HEK293 (cell line): Measurements from ENCODE around the gene HES2.
A peak's percentile ranks its signal among the peaks of the same experiment; 100 is the strongest.

Experiments used
- CTCF ChIA-PET: fragments of 350-600 bp; formaldehyde crosslinking; extraction: SDS; loops from one replicate; lab custom pipeline; 2021; ENCODE audit warnings: antibody characterized with exemption; lab: Yijun Ruan, JAX
- POLR2A ChIA-PET: fragments of 300-600 bp; formaldehyde crosslinking; extraction: SDS; loops from one replicate; lab custom pipeline; 2020; ENCODE audit warnings: antibody characterized with exemption, inconsistent platforms; lab: Yijun Ruan, JAX
- H3K27ac ChIP-seq: fragments of 200-500 bp; sonication (Bioruptor generic); 2 replicates; pipeline ENCODE4 v1.5.1; 2014; ENCODE audit warnings: low read depth, low read length, control low read depth, inconsistent platforms; ENCODE audit errors: extremely low read depth
- H3K36me3 ChIP-seq, 2 experiments: fragments of 200-500 bp in 1 of 2; sonication (Bioruptor generic) in 1 of 2; 1 replicate in 1 of 2; 2 replicates in 1 of 2; pipeline ENCODE4 v1.5.1; 2014 to 2017; ENCODE audit warnings: inconsistent platforms in 2 of 2, low read length in 2 of 2; ENCODE audit not compliant: control insufficient read depth in 2 of 2, insufficient read depth in 1 of 2
- H3K4me1 ChIP-seq: fragments of 200-500 bp; sonication (Bioruptor generic); 2 replicates; pipeline ENCODE4 v1.5.1; 2014; ENCODE audit warnings: mild to moderate bottlenecking, low read length, inconsistent platforms; ENCODE audit not compliant: control insufficient read depth, insufficient read depth
- H3K4me3 ChIP-seq: 2 replicates; pipeline ENCODE4 v1.5.1; 2011; ENCODE audit warnings: low read depth, mild to moderate bottlenecking, control low read depth, low read length, moderate library complexity
- H3K9me3 ChIP-seq: fragments of 200-500 bp; sonication (Bioruptor generic); 2 replicates; pipeline ENCODE4 v1.5.1; 2014; ENCODE audit warnings: low read depth, low read length, inconsistent platforms; ENCODE audit not compliant: control insufficient read depth, insufficient read depth
- GLIS1 ChIP-seq: fragments of 450-650 bp; formaldehyde crosslinking; IDR thresholded peaks from 2 replicates; pipeline ENCODE4 v1.5.1; 2016; ENCODE audit warnings: missing biosample characterization, missing genetic modification characterization
- IKZF3 ChIP-seq: fragments of 450-650 bp; IDR thresholded peaks from 2 replicates; pipeline ENCODE4 v1.5.0; 2018; ENCODE audit warnings: missing biosample characterization, mild to moderate bottlenecking, missing genetic modification characterization, moderate library complexity
- INSM2 ChIP-seq: fragments of 450-650 bp; formaldehyde crosslinking; IDR thresholded peaks from 2 replicates; pipeline ENCODE4 v1.5.1; 2016; ENCODE audit warnings: missing biosample characterization, missing genetic modification characterization
- KLF7 ChIP-seq: fragments of 450-650 bp; formaldehyde crosslinking; IDR thresholded peaks from 2 replicates; pipeline ENCODE4 v1.5.1; 2016; ENCODE audit warnings: missing biosample characterization, missing genetic modification characterization, borderline replicate concordance
- KLF9 ChIP-seq: fragments of 450-650 bp; formaldehyde crosslinking; IDR thresholded peaks from 2 replicates; pipeline ENCODE4 v1.5.1; 2016; ENCODE audit warnings: missing biosample characterization, missing genetic modification characterization, low read depth
- MEIS1 ChIP-seq: sonication (generic); formaldehyde crosslinking; IDR thresholded peaks from 2 replicates; pipeline ENCODE4 v1.8.1; 2022; ENCODE audit warnings: missing genetic modification reagents, mild to moderate bottlenecking, borderline replicate concordance
- SCRT2 ChIP-seq: fragments of 450-650 bp; formaldehyde crosslinking; IDR thresholded peaks from 2 replicates; pipeline ENCODE4 v1.5.1; 2016; ENCODE audit warnings: missing biosample characterization, missing genetic modification characterization
- SP3 ChIP-seq: fragments of 450-650 bp; formaldehyde crosslinking; IDR thresholded peaks from 2 replicates; pipeline ENCODE4 v1.5.1; 2016; ENCODE audit warnings: missing biosample characterization, missing genetic modification characterization
- WT1 ChIP-seq: fragments of 450-650 bp; formaldehyde crosslinking; IDR thresholded peaks from 2 replicates; pipeline ENCODE4 v1.5.1; 2016; ENCODE audit warnings: missing biosample characterization, missing genetic modification characterization
- ZBTB10 ChIP-seq: fragments of 450-650 bp; formaldehyde crosslinking; IDR thresholded peaks from 2 replicates; pipeline ENCODE4 v1.5.1; 2016; ENCODE audit warnings: missing biosample characterization, missing genetic modification characterization
- ZBTB20 ChIP-seq: fragments of 450-650 bp; formaldehyde crosslinking; IDR thresholded peaks from 2 replicates; pipeline ENCODE4 v1.5.1; 2016; ENCODE audit warnings: missing biosample characterization, missing genetic modification characterization
- ZBTB48 ChIP-seq: fragments of 450-650 bp; formaldehyde crosslinking; IDR thresholded peaks from 2 replicates; pipeline ENCODE4 v1.5.1; 2016; ENCODE audit warnings: missing biosample characterization, missing genetic modification characterization
- ZFHX2 ChIP-seq: fragments of 450-650 bp; formaldehyde crosslinking; conservative IDR thresholded peaks from 2 replicates; pipeline ENCODE4 v1.5.1; 2016; ENCODE audit warnings: missing biosample characterization, missing genetic modification characterization
- ZFP69B ChIP-seq: fragments of 450-650 bp; formaldehyde crosslinking; IDR thresholded peaks from 2 replicates; pipeline ENCODE4 v1.5.1; 2016; ENCODE audit warnings: missing biosample characterization, missing genetic modification characterization
- ZIC2 ChIP-seq: fragments of 450-650 bp; formaldehyde crosslinking; IDR thresholded peaks from 2 replicates; pipeline ENCODE4 v1.5.1; 2016; ENCODE audit warnings: missing biosample characterization, missing genetic modification characterization
- ZNF121 ChIP-seq: fragments of 450-650 bp; formaldehyde crosslinking; IDR thresholded peaks from 2 replicates; pipeline ENCODE4 v1.5.1; 2016; ENCODE audit warnings: missing biosample characterization, missing genetic modification characterization
- ZNF174 ChIP-seq: fragments of 450-650 bp; formaldehyde crosslinking; IDR thresholded peaks from 2 replicates; pipeline ENCODE4 v1.5.0; 2017; ENCODE audit warnings: missing biosample characterization, mild to moderate bottlenecking, missing genetic modification characterization
- ZNF223 ChIP-seq: fragments of 450-650 bp; formaldehyde crosslinking; IDR thresholded peaks from 2 replicates; pipeline ENCODE4 v1.5.1; 2016; ENCODE audit warnings: missing biosample characterization, missing genetic modification characterization
- ZNF292 ChIP-seq: fragments of 450-650 bp; formaldehyde crosslinking; IDR thresholded peaks from 2 replicates; pipeline ENCODE4 v1.5.1; 2016; ENCODE audit warnings: low read depth, missing biosample characterization, missing genetic modification characterization, borderline replicate concordance
- ZNF354C ChIP-seq: fragments of 450-650 bp; formaldehyde crosslinking; IDR thresholded peaks from 2 replicates; pipeline ENCODE4 v1.5.1; 2016; ENCODE audit warnings: missing biosample characterization, missing genetic modification characterization, low read depth, borderline replicate concordance
- ZNF530 ChIP-seq: fragments of 450-650 bp; formaldehyde crosslinking; IDR thresholded peaks from 2 replicates; pipeline ENCODE4 v1.5.1; 2016; ENCODE audit warnings: low read depth, missing biosample characterization, missing genetic modification characterization
- ZNF555 ChIP-seq: fragments of 450-650 bp; formaldehyde crosslinking; conservative IDR thresholded peaks from 2 replicates; pipeline ENCODE4 v1.5.1; 2017; ENCODE audit warnings: missing biosample characterization, mild to moderate bottlenecking, missing genetic modification characterization, inconsistent platforms
- ZNF664 ChIP-seq: fragments of 450-650 bp; formaldehyde crosslinking; IDR thresholded peaks from 2 replicates; pipeline ENCODE4 v1.5.1; 2016; ENCODE audit warnings: missing biosample characterization, missing genetic modification characterization
- ZNF670 ChIP-seq: fragments of 450-650 bp; formaldehyde crosslinking; IDR thresholded peaks from 2 replicates; pipeline ENCODE4 v1.5.1; 2016; ENCODE audit warnings: missing biosample characterization, missing genetic modification characterization, low read depth
- ZNF777 ChIP-seq: fragments of 450-650 bp; formaldehyde crosslinking; IDR thresholded peaks from 2 replicates; pipeline ENCODE4 v1.5.1; 2017; ENCODE audit warnings: missing biosample characterization, missing genetic modification characterization, borderline replicate concordance
- ZNF792 ChIP-seq: fragments of 450-650 bp; formaldehyde crosslinking; IDR thresholded peaks from 2 replicates; pipeline ENCODE4 v1.5.1; 2016; ENCODE audit warnings: missing biosample characterization, missing genetic modification characterization
- TF ChIP-seq, protein P1 (sequence below): fragments of 450-650 bp; formaldehyde crosslinking; IDR thresholded peaks from 2 replicates; pipeline ENCODE4 v1.5.1; 2016; ENCODE audit warnings: missing biosample characterization, missing genetic modification characterization
- TF ChIP-seq, protein P2 (sequence below): fragments of 450-650 bp; IDR thresholded peaks from 2 replicates; pipeline ENCODE4 v1.5.1; 2018; ENCODE audit warnings: missing biosample characterization, mild to moderate bottlenecking, missing genetic modification characterization

Gene HES2

GRCh38 chr1:6393400-6394187 lies 26.1 kb downstream of the HES2 start, which contains the start of gene ACOT7 (continued):
- TF ChIP-seq ZBTB48 (tag by site-specific recombination) (0 out of 2 replicates have a peak, but pooled peaks have one; percentile 33), SCRT2 (tag by site-specific recombination) (peak; percentile 79), ZIC2 (tag by site-specific recombination) (0 out of 2 replicates have a peak, but pooled peaks have one; percentile 14), ZNF223 (tag by site-specific recombination) (peak; percentile 92; the same call in 1 of the 2 replicates), KLF9 (tag by site-specific recombination) (peak; percentile 65), WT1 (tag by site-specific recombination) (0 out of 2 replicates have a peak, but pooled peaks have one; percentile 13), ZFHX2 (peak; percentile 82)
- TF ChIP-seq, all 188 proteins: peak for 44

DNA sequence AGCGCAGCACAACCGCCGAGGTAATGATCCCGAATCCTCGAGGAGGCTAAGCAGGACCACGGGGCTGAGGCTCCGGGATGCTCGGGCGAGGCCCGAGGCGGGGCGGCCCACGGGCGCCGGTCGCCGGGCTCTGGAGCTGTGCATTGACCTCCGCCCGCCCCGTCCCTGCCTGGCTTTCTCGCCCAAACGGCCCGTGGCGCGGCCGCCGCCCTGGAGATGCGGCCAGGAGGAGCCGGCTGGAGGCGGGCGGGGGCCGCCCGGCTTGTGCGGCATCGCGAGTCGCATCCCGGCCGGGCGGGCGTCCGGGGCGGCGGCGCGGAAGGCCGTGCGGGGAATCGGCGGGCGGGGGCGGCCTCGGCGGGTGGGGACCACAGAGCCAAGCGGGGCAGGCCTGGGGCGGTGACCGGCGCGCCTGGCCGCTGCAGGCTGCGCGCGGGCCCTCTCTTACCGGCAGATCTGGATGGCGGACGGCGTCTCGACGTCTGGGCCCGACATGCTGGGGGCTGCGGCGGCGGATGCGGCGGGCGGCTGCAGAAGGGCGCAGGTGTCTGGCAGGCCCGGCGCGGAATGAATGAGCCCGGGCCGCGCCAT lies 26.8 kb downstream of the HES2 start:
- H3K9me3 ChIP-seq, result no peaks in the 10 kb centered on the region
- H3K36me3 ChIP-seq, result peaks cover 0 to 9% of the 10 kb centered on the region in 2 experiments; a peak in 2 of 3 replicates
- H3K4me3 ChIP-seq, result peak overlapping the region; percentile 75
- peak overlapping the region; percentile 57; the same call in 1 of the 2 replicates for H3K27ac ChIP-seq
- peaks cover 8% of the 10 kb centered on the region; the same call in 1 of the 2 replicates for H3K4me1 ChIP-seq
- POLR2A ChIA-PET, result interaction anchor here (1.0 to 2.0 kb wide), 10 partner anchors 8 to 187 kb away, joined by 3 to 11 read pairs (median 3); partner anchors contain the start of gene RNF207
- CTCF ChIA-PET, result interaction anchor here (1.0 to 3.1 kb wide), 4 partner anchors 42 to 147 kb away, joined by 4 to 10 read pairs (median 7); no protein-coding TSS in a partner anchor
- TF ChIP-seq INSM2 (no peak), ZNF792 (tag by site-specific recombination) (no peak), ZNF670 (tag by site-specific recombination) (no peak), GLIS1 (tag by site-specific recombination) (no peak), SP3 (0 out of 2 replicates have a peak, but pooled peaks have one; percentile 53), ZBTB20 (tag by site-specific recombination) (0 out of 2 replicates have a peak, but pooled peaks have one; percentile 6), ZNF121 (peak; percentile 59; the same call in 1 of the 2 replicates), ZNF292 (tag by site-specific recombination) (no peak), ZNF664 (tag by site-specific recombination) (no peak), ZNF354C (tag by site-specific recombination) (no peak), MEIS1 (CRISPR knock-in tag) (no peak), ZBTB10 (no peak), ZNF777 (tag by site-specific recombination) (no peak), ZNF530 (tag by site-specific recombination) (no peak), IKZF3 (no peak), ZNF174 (tag by site-specific recombination) (no peak), ZNF555 (no peak), ZFP69B (tag by site-specific recombination) (peak; percentile 78), KLF7 (tag by site-specific recombination) (no peak)
- TF ChIP-seq, protein P1, sequence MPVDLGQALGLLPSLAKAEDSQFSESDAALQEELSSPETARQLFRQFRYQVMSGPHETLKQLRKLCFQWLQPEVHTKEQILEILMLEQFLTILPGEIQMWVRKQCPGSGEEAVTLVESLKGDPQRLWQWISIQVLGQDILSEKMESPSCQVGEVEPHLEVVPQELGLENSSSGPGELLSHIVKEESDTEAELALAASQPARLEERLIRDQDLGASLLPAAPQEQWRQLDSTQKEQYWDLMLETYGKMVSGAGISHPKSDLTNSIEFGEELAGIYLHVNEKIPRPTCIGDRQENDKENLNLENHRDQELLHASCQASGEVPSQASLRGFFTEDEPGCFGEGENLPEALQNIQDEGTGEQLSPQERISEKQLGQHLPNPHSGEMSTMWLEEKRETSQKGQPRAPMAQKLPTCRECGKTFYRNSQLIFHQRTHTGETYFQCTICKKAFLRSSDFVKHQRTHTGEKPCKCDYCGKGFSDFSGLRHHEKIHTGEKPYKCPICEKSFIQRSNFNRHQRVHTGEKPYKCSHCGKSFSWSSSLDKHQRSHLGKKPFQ, result no peak
- TF ChIP-seq, protein P2, sequence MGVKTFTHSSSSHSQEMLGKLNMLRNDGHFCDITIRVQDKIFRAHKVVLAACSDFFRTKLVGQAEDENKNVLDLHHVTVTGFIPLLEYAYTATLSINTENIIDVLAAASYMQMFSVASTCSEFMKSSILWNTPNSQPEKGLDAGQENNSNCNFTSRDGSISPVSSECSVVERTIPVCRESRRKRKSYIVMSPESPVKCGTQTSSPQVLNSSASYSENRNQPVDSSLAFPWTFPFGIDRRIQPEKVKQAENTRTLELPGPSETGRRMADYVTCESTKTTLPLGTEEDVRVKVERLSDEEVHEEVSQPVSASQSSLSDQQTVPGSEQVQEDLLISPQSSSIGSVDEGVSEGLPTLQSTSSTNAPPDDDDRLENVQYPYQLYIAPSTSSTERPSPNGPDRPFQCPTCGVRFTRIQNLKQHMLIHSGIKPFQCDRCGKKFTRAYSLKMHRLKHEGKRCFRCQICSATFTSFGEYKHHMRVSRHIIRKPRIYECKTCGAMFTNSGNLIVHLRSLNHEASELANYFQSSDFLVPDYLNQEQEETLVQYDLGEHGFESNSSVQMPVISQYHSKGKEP (tag by site-specific recombination), result peak; percentile 13; the same call in 1 of the 2 replicates
